Mammary epithelial cell (primary cell): Measurements from ENCODE around the gene GPS2.

Experiments
- EZH2 ChIP-seq: IDR thresholded peaks from 2 replicates; pipeline ENCODE4 v1.6.1; 2012; ENCODE audit warnings: low read length, inconsistent platforms, borderline replicate concordance
- TF ChIP-seq, protein P1 (sequence below), 2 donors: IDR thresholded peaks in 1 of 2; conservative IDR thresholded peaks in 1 of 2; 2 replicates each; pipeline ENCODE4 v1.5.1; 2011 to 2012; ENCODE audit warnings: inconsistent platforms in 2 of 2, low read length in 2 of 2, mild to moderate bottlenecking in 2 of 2, control low read depth in 1 of 2, low read depth in 1 of 2; ENCODE audit not compliant: insufficient read depth in 1 of 2; ENCODE audit errors: extremely low read depth in 1 of 2

DNA sequence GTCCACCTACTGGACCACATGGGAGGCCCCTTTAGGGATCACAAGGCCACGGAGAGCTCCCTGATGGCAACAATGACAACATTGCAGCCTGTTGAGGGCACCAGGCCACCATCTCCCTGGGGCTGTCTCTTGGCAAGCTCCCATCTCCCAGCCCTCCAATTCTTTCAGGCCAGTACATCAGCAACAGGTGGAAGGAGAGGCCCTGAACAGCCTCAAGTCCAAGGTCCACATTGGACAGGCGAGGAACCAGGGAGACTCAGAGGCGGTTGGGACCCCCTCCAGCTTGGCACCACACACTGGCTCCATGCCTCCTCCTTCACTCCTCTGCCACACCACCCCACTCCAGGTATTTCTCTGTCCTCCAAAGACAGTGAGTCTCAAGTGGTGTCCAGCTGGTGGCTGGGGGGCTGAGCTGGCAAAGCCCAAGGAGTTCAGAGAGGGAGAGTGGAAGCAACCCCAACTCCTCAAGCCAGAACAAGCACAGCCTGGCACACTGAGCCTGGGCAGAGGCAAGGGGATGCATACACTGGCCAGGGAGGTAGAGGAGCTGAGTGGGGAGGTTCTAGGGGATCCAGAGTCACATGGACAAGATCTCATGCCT lies 19.9 kb upstream of the GPS2 start:
- TF ChIP-seq, protein P1, sequence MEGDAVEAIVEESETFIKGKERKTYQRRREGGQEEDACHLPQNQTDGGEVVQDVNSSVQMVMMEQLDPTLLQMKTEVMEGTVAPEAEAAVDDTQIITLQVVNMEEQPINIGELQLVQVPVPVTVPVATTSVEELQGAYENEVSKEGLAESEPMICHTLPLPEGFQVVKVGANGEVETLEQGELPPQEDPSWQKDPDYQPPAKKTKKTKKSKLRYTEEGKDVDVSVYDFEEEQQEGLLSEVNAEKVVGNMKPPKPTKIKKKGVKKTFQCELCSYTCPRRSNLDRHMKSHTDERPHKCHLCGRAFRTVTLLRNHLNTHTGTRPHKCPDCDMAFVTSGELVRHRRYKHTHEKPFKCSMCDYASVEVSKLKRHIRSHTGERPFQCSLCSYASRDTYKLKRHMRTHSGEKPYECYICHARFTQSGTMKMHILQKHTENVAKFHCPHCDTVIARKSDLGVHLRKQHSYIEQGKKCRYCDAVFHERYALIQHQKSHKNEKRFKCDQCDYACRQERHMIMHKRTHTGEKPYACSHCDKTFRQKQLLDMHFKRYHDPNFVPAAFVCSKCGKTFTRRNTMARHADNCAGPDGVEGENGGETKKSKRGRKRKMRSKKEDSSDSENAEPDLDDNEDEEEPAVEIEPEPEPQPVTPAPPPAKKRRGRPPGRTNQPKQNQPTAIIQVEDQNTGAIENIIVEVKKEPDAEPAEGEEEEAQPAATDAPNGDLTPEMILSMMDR (conservative IDR thresholded peaks at IDR 0.05 in 1 of 2, IDR thresholded peaks at IDR 0.05 in 1 of 2; ENCODE audit: extremely low read depth in 1 of 2, insufficient read depth in 1 of 2, low read depth in 1 of 2, low read length in 2 of 2): no peak
- no peak for TF ChIP-seq EZH2
